ENCODE measurements around the gene GNL3. TPM values are rescaled to one million over a fixed set of nuclear protein-coding genes. Genes with fewer than 3 reads are reported as not detected.
"Not testable (repeated sequence)": the region's sequence is repeated elsewhere in the genome, so short reads cannot be mapped to it uniquely, and the experiment has no call there.

GNL3 gene
- total RNA-seq, 4 donors from 2014 or later = 19.1 to 54.5 (median 37.4) TPM

DNA sequence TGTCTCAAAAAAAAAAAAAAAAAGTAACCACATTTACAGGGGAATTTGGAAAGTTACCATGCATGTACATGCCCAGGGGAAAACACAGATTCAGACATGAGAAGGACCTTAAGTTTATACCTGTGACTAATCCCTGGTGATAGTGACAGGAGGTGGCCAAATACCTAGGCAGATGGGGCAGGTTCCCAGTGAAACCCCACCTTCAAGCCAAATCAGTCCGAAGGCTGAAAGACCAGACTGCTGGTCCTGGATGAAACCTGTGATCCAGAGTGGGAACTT lies 35.8 kb downstream of the GNL3 start:
- in situ Hi-C loops (cut with MboI; ENCODE audit: low pct_ligation_motif_present in 1 of 4, low pct_unique_long_range_greater_than_20kb in 1 of 4, low sequenced_read_pairs in 3 of 4) = no loop called here
- WGBS, 2 donors (ENCODE audit: low coverage in 1 of 2) = 100% methylated on average over 1 of the region's 1 CpG; no CpG with 5 or more reads in 1 of the 2 donors

DNA sequence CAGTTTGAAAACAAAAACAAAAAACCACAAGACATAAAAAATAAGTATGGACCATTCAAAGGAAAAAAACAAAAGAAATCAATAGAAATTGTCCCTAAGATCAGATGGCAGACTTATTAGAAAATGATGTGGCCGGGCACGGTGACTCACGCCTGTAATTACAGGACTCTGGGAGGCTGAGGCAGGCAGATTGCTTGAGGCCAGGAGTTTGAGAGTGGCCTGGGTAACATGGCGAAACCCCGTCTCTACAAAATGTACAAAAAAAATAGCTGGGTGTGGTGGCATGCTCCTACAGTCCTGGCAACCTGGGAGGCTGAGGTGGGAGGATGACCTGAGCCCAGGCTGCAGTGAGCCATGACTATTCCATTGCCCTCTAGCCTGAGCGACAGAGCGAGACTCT lies 36.7 kb downstream of the GNL3 start:
- Histone ChIP-seq H3K36me3 (peaks cover 0 to 5% (median 0%) of the 10 kb centered on the region in 4 donors), H3K4me1 (peaks cover 0 to 9% (median 0%) of the 10 kb centered on the region in 4 donors), H3K4me3 (no peak overlapping the region), H3K27ac (no peak overlapping the region), H3K27me3 (no peaks in the 10 kb centered on the region), H3K9me3 (no peaks in the 10 kb centered on the region)
- 80 to 92% methylated on average over 5 to 7 of the region's 7 CpGs for WGBS, 2 donors (ENCODE audit: low coverage in 1 of 2)
- intact Hi-C loops (cut with DNase I; ENCODE audit: low total_unique reads) (no loop called here), in situ Hi-C loops (cut with MboI; ENCODE audit: low pct_ligation_motif_present in 1 of 4, low pct_unique_long_range_greater_than_20kb in 1 of 4, low sequenced_read_pairs in 3 of 4) (no loop called here)
- TF ChIP-seq POLR2A (IDR thresholded peaks at IDR 0.05) (no peak), POLR2AphosphoS5 (IDR thresholded peaks at IDR 0.05) (no peak)
- TF ChIP-seq, protein P1, sequence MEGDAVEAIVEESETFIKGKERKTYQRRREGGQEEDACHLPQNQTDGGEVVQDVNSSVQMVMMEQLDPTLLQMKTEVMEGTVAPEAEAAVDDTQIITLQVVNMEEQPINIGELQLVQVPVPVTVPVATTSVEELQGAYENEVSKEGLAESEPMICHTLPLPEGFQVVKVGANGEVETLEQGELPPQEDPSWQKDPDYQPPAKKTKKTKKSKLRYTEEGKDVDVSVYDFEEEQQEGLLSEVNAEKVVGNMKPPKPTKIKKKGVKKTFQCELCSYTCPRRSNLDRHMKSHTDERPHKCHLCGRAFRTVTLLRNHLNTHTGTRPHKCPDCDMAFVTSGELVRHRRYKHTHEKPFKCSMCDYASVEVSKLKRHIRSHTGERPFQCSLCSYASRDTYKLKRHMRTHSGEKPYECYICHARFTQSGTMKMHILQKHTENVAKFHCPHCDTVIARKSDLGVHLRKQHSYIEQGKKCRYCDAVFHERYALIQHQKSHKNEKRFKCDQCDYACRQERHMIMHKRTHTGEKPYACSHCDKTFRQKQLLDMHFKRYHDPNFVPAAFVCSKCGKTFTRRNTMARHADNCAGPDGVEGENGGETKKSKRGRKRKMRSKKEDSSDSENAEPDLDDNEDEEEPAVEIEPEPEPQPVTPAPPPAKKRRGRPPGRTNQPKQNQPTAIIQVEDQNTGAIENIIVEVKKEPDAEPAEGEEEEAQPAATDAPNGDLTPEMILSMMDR (IDR thresholded peaks at IDR 0.05) = no peak
- DNase-seq = no peak

More for the DNA sequence above, 35.8 kb downstream of the GNL3 start:
- Histone ChIP-seq H3K27me3 (no peaks in the 10 kb centered on the region), H3K4me1 (peaks cover 0 to 9% (median 0%) of the 10 kb centered on the region in 4 donors), H3K27ac (no peak overlapping the region), H3K4me3 (no peak overlapping the region), H3K9me3 (no peaks in the 10 kb centered on the region), H3K36me3 (peaks cover 0 to 5% (median 0%) of the 10 kb centered on the region in 4 donors)
- intact Hi-C loops (cut with DNase I; ENCODE audit: low total_unique reads) = no loop called here
- no peak for DNase-seq
- TF ChIP-seq EP300 (IDR thresholded peaks at IDR 0.05; ENCODE audit: low read depth) (no peak), POLR2AphosphoS5 (IDR thresholded peaks at IDR 0.05) (no peak), POLR2A (IDR thresholded peaks at IDR 0.05) (no peak)
- TF ChIP-seq, protein P1 (IDR thresholded peaks at IDR 0.05) = no peak

DNA sequence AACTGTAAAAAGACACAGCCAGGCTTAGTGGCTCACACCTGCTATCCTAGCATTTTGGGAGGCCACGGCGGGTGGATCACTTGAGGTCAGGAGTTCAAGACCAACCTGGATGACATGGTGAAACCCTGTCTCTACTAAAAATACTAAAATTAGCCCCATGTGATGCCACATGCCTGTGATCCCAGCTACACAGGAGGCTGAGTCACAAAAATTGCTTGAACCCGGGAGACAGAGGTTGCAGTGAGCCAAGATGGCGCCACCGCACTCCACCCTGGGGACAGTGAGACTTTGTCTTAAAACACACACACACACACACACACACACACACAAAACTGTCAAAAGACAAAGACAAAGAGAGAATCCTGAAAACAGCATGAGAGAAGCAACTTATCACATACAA lies 38.1 kb downstream of the GNL3 start:
- in situ Hi-C loops (cut with MboI; ENCODE audit: low pct_ligation_motif_present in 1 of 4, low pct_unique_long_range_greater_than_20kb in 1 of 4, low sequenced_read_pairs in 3 of 4) (no loop called here), intact Hi-C loops (cut with DNase I; ENCODE audit: low total_unique reads) (no loop called here)
- TF ChIP-seq POLR2A (IDR thresholded peaks at IDR 0.05) = no peak
- Histone ChIP-seq H3K27ac (no peak overlapping the region), H3K27me3 (no peaks in the 10 kb centered on the region), H3K36me3 (peaks cover 0 to 10% (median 0%) of the 10 kb centered on the region in 4 donors), H3K4me3 (no peak overlapping the region), H3K9me3 (no peaks in the 10 kb centered on the region), H3K4me1 (peaks cover 0 to 9% (median 0%) of the 10 kb centered on the region in 4 donors)
- DNase-seq = no peak
- 93 to 100% methylated on average over 2 to 3 of the region's 5 CpGs for WGBS, 2 donors (ENCODE audit: low coverage in 1 of 2)

GRCh38 chr3:52724511-52724910 lies 38.7 kb downstream of the GNL3 start:
- intact Hi-C loops (cut with DNase I; ENCODE audit: low total_unique reads) (no loop called here), in situ Hi-C loops (cut with MboI; ENCODE audit: low pct_ligation_motif_present in 1 of 4, low pct_unique_long_range_greater_than_20kb in 1 of 4, low sequenced_read_pairs in 3 of 4) (no loop called here)
- H3K27ac ChIP-seq = no peak overlapping the region
- WGBS, 2 donors (ENCODE audit: low coverage in 1 of 2) = 80 to 83% methylated on average over 1 of the region's 1 CpG
- DNase-seq = no peak
- peaks cover 0 to 10% (median 0%) of the 10 kb centered on the region in 4 donors for H3K36me3 ChIP-seq
- H3K9me3 ChIP-seq = peaks cover 0 to 3% of the 10 kb centered on the region in 2 donors
- TF ChIP-seq, protein P1 (IDR thresholded peaks at IDR 0.05) = no peak
- no peak for TF ChIP-seq EP300 (IDR thresholded peaks at IDR 0.05; ENCODE audit: low read depth)
- no peak for TF ChIP-seq POLR2AphosphoS5 (IDR thresholded peaks at IDR 0.05)
- TF ChIP-seq POLR2A (IDR thresholded peaks at IDR 0.05) = no peak
- H3K4me1 ChIP-seq = peaks cover 0 to 9% (median 0%) of the 10 kb centered on the region in 4 donors
- no peaks in the 10 kb centered on the region for H3K27me3 ChIP-seq
- H3K4me3 ChIP-seq = no peak overlapping the region

GRCh38 chr3:52728753-52729152 lies 42.9 kb downstream of the GNL3 start:
- DNase-seq; H3K4me3 ChIP-seq; intact Hi-C loops (cut with DNase I; ENCODE audit: low total_unique reads); H3K27ac ChIP-seq; H3K27me3 ChIP-seq; H3K4me1 ChIP-seq; H3K9me3 ChIP-seq: not testable (repeated sequence)
- 29 to 66% methylated on average over 1 to 3 of the region's 3 CpGs for WGBS, 2 donors (ENCODE audit: low coverage in 1 of 2)
- peaks cover 0 to 37% (median 3%) of the 10 kb centered on the region in 4 donors for H3K36me3 ChIP-seq
- in situ Hi-C loops (cut with MboI; ENCODE audit: low pct_ligation_motif_present in 1 of 4, low pct_unique_long_range_greater_than_20kb in 1 of 4, low sequenced_read_pairs in 3 of 4) = loop anchor here in 1 of 4 donors (25.0 kb wide), 1 partner anchor 334 kb away; no protein-coding TSS in a partner anchor
